GM18511 (cell line): ENCODE results near the gene AHDC1.

ENCODE experiments used
- ATAC-seq: cut with Tn5 transposase; IDR thresholded peaks from one replicate; pipeline ENCODE4 v1.9.1; 2021; ENCODE audit warnings: mild to moderate bottlenecking, moderate library complexity; ENCODE audit not compliant: unreplicated experiment

Gene AHDC1

DNA sequence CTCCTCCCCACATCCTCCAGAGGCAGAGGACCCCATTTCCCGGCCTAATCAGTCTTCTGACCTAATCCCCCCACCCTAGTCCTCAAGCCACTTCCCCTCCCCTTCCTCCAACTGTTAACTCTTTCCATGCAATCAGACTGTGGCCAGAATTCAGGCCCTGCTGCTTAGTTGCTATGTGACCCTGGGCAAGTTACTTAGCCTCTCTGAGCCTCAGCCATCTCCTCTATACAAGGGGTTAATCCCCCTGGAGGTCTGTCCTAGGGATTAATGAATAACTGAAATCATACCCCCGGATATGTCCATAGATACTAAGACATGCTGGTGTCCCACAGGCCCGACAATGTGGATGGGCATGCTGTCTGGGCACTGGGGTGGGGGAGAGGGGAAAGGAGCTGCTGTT lies 18.3 kb downstream of the AHDC1 start:
- ATAC-seq, result no peak

DNA sequence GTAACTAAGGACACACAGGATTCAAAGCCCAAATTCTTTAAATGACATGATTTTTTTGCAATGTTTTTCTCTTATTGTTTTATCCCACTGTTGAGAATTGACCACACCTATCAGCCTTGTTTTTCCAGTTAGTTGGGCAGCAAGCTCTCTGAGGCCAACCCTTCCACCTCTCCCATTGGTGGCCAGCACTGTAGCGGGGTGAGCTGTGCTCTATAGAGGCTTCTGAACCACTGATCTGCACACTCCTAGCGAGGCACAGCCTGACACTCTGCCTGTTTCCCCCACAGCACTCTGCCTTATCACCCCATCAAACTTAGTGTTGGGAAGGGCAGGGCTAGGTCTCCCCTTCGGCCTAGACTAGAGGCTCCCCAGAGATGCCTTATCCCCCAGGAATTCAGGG lies 19.5 kb downstream of the AHDC1 start:
- no peak for ATAC-seq

DNA sequence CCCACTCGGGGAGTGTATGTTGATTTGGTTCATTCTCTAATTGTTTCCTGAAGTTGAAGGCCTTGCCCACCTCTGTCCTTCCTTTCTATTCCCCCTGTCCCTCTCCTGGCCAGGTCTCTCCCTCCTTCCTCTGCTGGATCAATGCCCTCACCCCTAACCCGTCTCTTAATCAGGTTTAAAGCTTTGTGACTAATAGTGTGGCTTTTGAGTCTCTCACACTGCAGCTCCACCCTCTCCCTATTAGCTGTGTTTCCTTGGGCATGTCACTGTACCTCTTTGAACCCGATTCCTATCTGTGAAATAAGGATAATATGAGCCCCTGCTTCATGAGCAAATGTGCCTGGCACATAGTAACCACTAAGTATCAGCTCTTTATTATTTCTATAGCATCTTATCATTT lies 20.5 kb downstream of the AHDC1 start:
- ATAC-seq, result no peak

DNA sequence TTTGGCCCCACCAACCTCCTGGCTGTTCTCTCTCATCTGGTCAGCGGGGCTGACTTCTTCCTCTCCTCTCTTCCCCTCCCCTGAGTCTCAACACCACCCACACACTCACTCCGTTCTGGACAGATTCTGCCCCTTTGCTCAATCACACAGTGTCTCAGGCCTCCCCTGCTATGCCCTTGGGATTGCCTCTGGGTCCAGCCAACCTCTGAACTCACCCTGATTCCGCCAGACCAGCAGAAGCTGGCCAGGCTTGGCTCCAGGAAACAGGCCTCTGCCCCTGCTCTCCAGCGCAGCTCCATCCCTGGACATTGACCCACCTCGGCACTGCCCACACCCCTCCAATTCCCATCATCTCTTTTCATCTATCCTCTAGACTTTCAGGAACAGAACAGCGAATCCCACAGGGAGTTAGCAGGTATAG lies 22.1 kb downstream of the AHDC1 start:
- no peak for ATAC-seq

DNA sequence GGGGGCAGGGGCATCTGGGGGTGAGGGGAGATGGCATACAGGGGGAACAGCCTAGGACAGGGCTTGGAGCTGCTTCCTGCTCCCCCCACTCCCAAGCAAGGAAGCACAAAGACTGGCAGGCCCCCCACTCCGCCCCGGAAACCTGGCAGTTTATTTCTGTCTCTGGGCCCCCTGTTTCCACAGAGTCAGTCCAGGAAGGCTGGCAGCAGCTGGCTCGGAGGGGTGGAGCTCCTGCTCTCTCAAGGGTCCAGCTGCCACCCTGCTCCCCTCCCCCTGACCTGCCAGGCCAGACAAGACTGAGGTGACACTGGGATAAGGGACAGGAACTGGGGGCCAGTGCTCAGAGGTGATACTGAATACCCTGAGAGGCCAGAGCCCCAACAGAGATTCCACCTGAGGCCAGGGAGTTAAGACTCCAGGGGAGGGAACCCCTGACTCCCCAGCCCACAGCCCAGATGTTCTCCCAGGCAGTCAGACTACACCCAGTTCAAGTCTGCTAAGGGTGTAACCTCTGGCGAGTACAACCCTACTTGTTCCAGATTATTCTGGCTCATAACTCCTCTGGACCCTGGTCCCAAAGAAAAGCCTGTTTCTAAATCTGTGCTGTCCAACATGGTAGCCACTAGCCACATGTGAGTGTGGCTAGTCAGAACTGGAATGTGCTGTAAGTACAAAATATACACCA lies 26.3 kb downstream of the AHDC1 start:
- ATAC-seq, result no peak

DNA sequence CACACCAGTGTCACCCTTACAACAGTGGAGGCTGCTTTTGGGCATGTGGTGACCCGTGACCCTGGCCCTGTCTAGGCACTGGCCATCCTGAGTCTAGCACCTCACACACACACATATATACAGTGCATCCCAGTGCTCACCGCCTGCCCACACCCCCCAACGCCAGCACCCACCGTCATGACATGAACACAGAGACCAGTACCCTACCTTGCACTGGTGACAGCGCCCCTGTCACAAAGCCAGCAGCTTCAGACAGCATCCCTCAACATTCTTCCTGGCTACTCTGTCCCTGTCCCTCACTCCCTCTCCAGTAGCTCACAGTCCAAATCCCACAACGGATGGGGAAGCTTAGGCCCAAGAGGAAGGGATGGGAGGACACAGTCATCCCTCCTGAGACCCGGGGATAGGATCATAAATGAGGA lies 27.1 kb downstream of the AHDC1 start:
- ATAC-seq, result no peak

DNA sequence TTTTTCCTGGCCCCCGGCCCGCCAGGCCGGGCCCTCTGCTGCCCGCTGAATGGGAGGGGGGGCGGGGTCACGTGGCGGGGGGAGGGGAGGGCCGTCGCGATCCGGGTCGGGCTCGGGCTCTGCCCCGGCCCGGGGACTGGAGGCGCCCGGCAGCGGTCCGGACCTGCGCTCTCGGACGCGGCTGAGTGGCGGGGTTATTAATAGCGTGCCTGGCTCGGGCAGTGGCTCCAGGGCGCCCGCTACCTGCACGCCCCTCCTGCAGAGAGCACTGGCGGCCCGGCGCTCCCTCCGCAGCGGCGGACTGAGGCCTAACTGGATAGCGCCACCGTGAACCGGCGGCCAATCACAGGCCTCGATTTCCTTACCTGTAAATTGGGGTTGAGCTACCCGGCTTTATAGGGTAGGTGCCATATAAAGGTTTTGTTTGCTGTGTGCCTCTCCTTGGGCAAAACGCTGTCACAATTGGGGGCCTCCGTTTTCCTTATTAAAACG lies 28.1 kb downstream of the AHDC1 start:
- no peak for ATAC-seq

DNA sequence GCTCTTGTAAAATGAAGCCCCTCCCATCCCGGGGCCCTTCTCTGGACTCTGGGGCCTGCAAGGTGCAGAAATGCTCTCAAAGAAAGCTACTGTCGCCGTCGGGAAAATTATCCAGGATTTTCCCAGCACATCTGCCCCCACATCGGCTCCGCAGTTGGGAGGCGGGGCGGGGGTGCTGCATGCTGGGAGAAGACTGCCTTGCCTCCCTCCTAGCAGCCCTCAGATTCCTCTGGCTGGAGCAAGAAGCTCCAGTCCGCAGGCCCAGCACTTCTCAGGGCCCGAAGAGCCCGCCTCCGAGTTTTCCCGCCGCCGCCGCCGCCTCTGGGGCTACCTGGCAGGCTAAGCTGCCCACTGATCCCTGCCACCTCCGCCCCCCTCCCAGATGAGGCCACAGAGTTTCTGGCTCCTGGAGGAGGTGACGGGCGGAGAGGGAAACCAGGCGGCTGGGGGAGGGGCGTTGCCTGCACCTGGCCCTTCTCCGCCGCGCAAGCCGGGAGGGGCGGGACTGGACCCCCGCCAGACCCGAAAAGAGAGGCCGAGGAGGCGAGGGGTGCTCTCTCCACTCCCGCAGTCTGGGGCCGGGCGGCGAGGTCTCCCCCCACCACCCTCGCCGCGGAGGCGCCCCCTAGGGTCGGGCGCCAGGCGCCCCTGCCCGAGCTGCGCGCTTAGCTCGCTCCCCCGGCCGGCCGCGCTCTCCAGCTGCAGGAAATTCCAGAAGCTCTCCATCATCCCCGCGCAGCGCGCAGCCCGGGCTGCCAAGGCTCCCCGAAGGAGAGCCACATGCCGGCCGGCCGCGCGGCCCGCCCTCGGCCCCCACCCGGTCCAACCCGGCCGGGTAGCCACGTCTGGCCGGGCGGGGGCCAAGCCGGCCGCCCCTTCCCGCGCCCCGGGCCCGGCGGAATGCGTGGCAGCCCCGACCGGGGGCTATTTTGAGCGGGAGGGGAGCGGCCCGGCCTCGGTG lies 28.8 kb downstream of the AHDC1 start:
- no peak for ATAC-seq

DNA sequence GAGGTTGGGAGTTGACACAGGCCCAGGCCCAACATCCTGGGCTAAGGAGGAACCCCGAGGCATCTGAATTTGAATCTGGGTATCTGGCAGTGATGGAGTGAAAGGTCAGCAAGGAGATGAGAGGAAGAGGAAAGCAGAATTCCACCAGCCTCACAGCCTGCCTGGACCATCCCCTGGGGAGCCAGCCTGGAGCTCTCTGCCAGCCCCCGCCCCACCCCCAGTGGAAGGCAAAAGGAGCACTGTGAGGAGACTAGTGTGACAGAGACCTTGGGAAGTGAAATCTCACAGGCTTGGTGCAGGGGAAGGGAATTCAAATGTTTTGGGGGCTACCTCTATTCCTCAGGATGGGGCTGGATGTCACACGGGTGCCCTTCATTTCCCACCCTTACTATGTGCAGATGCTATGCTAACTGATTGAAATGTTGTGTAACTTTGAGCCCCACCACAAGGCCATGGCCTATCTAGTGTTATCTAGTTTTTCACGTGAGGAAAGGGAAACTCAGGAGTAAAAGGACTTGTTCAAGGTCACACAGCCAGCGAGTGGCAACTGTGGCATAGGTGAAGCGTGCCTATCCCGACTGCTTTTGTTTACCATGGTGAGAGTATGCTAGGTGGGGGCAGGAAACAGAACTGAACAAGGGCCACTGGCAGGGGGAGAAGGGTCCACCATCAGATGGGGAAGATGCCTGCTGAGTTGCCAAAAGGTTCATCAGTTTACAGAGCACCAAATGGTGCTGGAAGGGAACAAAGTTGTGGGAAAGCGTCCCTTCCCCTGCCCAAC lies 29.8 kb downstream of the AHDC1 start:
- no peak for ATAC-seq

DNA sequence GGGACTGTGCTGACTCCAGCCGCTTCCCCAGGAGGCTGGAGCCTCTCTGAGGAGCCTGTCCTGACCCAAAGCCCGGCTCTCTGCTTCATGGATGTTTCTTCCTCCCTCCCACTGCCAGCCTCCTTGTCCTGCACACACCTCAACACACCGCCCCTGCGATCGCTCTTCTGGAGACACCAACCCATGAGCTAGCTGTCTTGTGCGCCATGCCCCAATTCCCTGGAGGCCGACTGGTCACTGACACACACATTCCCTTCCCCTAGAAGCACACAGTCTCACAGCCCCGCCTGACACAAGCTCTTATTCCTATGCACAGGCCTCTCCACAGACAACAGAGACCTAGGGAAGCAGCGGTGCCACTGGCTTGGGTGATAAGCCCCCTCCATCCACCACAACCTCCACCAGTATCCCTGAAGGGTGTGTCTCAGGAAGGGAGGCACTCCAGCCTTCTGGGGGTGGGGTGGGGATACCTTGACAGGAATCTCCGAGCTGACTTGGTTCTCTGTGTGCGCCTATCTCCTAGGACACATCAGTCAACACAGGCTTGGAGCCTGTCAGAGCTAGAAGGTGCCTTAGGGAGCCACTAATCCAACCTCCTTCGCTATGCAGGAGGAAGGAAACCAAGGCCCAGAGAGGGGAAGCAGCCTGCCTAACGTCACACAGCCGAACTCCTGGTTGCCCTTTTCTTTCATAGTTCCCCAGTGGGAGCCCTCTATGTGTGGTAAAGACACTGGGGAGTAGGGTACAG lies 31.1 kb downstream of the AHDC1 start:
- ATAC-seq, result no peak

DNA sequence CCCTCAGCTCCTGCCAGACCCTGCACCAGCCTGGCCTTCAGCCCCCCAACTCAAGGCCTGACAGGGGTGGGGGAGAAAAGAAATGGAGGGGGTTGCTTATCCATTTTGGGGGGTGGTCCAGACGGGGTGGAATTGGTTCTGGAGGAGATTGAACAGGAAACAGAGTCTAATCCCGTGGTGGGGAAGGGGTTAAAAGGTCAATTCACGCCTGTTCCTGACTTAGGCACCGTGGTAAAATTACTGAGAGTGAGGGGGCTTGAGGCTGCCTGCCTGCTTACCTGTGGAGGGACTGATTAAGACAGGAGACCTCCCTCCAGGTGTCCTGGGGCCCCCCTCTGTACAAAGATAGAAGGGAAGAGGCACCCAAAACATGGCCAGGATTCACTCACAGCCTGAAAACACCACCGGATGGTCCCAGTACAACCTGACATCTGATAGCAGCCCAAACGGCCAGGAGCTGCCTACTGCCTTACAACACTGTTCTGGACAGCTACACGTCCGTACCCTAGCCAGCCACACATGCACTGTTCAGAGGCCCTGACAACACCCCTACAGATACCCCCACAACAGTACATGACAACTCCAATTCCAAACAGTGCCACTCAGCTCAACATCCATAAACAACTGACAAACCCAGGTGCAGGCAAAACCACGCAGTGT lies 31.8 kb downstream of the AHDC1 start:
- ATAC-seq, result no peak

DNA sequence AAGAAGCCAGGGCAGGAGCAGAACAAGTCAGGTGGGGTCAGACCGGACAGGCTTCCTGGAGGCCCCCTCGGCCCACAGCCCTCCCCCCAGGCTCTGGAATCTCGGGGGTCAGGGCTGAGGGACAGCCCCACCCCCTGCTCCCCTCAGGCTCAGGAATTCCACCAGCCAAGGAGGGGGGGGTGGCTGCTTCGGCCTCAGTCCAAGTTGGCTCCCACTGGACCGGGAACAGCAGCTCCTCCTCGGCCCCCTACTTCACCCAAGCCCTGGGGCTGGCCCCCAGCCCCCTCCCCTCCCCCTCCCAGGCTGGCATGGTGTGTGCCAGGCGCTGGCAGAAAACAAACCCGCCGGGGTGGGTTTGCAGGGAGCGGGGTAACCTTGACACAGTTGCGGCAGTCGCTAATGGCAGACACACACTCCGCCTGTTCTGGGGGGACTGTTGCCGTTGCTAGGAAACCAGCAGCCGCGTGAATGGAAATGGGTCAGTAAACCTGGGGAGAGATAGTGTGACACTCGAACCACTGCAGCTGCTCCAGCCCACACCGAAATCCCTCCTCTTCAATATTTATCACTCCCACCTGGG lies 32.4 kb downstream of the AHDC1 start:
- ATAC-seq, result no peak

DNA sequence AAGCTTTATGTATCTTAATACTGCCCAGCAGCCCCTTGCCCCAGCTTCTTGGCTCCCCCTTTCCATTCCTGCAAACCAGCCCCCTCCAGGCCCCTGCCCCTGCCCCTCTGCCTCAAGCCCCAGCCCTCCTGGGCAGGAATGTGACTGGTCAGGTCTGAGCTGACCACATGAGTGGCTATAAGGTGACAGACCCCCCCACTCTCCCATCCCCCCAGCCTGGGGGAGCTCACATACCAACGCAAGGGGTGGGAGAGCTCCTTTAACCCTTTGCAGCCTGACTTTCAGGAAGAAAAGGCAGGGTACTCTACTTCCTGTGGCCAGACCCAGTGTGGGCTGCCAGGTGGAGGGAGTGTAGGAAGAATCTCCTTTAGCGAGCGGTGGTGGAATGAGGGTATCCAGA lies 33.2 kb downstream of the AHDC1 start:
- ATAC-seq, result no peak

DNA sequence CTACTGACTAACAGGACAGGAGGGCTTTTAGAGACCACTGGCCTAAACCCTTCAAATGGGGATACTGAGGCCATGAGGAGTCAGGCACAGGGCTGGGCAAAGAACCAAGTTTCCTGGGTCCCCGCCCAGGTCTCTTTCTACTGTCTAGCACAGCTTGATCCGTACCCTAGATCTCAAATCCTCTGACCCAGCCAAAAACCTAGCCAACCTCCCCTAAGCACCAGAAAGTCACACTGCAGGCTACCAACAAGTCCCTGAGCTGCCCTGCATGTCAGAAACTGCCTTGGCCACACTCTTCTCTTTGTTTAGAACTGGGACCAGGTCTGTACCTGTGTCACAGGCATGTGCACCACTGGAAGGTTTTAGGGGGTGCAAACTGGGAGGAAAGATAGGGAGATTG lies 33.6 kb downstream of the AHDC1 start:
- no peak for ATAC-seq

DNA sequence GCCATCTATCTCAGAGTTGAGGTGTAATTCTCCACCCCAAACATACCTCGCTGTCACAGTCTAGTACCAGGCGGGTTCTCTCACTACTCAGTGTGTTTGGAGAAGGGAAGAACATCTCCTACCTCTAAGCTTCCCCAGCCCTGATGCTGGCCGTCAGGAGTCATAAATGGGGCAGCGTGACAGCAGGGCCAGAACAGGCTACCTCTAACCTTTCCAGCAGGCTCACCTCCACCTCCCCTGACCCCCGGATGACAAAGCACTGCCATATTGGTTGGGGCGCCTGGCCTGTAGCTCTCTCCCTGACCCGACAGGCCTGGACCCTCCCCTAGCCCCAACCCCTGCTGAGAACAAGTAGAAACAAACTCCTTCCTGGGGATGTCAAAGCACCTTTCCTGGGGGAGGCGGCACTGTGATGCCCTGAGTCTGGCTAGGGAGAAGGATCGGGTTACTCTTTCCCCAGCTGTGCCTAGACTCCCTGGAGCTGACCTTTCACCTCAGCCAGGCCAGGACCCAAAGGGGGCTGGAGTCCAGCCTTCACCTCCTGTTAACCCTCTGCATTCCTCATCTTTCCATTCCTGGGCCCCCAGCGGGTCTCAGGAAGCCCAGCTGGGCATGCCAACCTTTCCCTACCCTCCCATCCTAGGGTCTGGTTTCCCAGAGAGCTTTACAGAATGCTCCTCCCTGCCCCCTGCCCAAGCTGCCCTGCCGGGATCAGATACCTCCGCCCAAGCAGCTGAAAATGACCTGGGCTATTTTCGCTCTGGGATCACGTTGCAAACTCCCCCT lies 34.2 kb downstream of the AHDC1 start:
- ATAC-seq, result no peak

DNA sequence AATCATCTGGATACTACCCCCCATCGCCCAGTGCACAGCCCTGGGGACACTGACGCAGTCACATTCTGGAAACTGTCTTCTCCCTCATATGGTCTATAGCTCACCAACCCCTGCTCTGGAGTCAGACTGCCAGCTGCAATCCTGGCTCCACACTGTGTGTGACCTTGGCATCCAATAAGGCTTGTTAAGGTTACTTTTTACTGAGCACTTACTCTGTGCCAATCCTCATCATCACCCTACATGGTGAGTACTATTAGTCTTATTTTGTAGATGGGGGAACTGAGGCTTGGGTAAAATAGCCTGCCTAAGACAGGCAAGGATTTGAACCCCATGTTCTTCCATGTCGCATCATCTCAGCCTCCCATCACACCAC lies 34.9 kb downstream of the AHDC1 start:
- no peak for ATAC-seq

DNA sequence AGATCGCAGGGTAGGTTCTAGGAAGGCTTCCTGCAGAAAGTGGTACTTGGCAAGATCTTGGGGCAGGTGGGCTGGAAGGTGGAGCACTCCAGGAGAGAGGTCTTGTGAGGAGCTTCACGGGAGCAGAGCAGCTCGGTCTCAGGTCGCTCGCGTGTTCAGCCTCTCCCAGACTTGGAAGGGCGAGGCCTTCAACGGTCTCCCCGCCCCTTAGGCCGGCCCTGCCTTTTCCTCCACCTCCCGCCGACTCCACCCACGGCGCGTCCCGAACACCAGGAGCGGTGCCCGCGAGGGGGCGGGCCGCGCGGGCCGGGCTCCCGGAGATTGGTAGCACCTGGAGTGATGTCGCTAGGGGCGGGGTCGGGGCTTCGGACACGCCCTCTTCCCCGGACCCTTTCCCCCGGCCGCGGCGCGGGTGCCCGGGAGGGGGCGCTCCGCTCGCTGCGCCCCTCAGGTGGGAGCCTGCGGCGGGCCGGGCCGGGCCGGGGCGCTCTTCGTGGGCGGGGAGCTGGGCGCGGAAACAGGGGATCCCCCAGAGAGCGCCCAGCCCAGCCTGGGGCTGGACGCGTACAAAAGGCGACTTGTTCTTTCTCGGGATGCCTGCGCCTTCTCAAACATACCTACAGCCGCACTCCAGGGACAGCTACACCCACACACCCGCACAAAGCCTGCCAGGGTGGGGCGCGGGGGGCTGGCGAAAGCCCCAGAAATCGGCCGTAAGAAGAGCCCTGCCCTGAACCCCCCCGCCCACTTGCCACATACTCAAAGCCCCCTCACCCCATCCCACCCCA lies 35.5 kb downstream of the AHDC1 start:
- ATAC-seq, result peak; percentile 85

DNA sequence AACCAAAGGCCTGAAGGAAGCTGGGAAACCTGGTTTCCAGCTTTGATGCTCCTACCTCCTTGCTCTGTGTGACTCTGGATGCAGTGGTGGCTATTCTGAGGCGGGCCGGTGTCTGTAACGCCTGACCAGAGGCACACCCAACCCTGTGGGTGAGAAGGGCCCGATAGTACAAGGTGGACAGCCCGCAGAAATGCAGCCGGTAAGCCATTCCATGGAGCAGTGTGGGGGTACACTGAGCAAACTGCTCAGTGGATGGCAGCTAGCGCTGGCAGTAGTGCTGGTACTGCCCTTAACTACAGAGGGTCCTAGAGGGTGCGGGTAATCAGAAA lies 36.0 kb downstream of the AHDC1 start:
- ATAC-seq, result peak; percentile 14
